SU-DHL-6 (cell line): ENCODE results near the gene HNF1B.

Experiments
- H2AFZ ChIP-seq: fragments of 200-600 bp; sonication (generic); 2 replicates; pipeline ENCODE4 v1.6.1; 2014; ENCODE audit warnings: low read depth, mild to moderate bottlenecking, moderate library complexity, mixed read lengths, antibody characterized with exemption, low read length; ENCODE audit not compliant: severe bottlenecking
- H3F3A ChIP-seq: fragments of 200-600 bp; shearing (Covaris generic); 2 replicates; pipeline ENCODE4 v1.6.0; 2016; ENCODE audit warnings: antibody characterized with exemption, mild to moderate bottlenecking; ENCODE audit not compliant: insufficient read depth
- H3K27ac ChIP-seq: fragments of 200-600 bp; sonication (generic); 2 replicates; pipeline ENCODE4 v1.5.1; 2016; ENCODE audit warnings: low read depth, mild to moderate bottlenecking, low read length, moderate library complexity, mixed read lengths
- H3K27me3 ChIP-seq: fragments of 200-600 bp; sonication (generic), shearing (Covaris generic); 2 replicates; pipeline ENCODE4 v1.6.0; 2014; ENCODE audit warnings: mild to moderate bottlenecking, low read length
- H3K36me3 ChIP-seq: fragments of 200-600 bp; sonication (generic); 2 replicates; pipeline ENCODE4 v1.6.1; 2014; ENCODE audit warnings: mild to moderate bottlenecking, low read length, mixed read lengths
- H3K4me2 ChIP-seq: fragments of 300-600, 200-600 bp; shearing (Covaris generic), sonication (generic); 2 replicates; pipeline ENCODE4 v1.6.0; 2014; ENCODE audit warnings: low read length, low read depth, mild to moderate bottlenecking; ENCODE audit not compliant: poor library complexity, severe bottlenecking
- H3K4me3 ChIP-seq: fragments of 200-600 bp; sonication (generic); 2 replicates; pipeline ENCODE4 v1.5.1; 2014; ENCODE audit warnings: antibody characterized with exemption, low read length, mild to moderate bottlenecking, mixed read lengths; ENCODE audit not compliant: insufficient read depth, poor library complexity, severe bottlenecking
- H3K79me2 ChIP-seq: fragments of 200-600 bp; sonication (generic); 2 replicates; pipeline ENCODE4 v1.6.1; 2014; ENCODE audit warnings: mild to moderate bottlenecking, low read length, moderate library complexity; ENCODE audit not compliant: insufficient read depth
- H3K9ac ChIP-seq: fragments of 200-600 bp; sonication (generic); 2 replicates; pipeline ENCODE4 v1.7.0; 2014; ENCODE audit warnings: mild to moderate bottlenecking, low read length
- H3K9me2 ChIP-seq: fragments of 200-600 bp; sonication (generic); replicated peaks from 2 replicates; pipeline ENCODE4 v1.6.1; 2014; ENCODE audit warnings: low read length; ENCODE audit not compliant: insufficient read depth
- H3K9me3 ChIP-seq: fragments of 200-600 bp; sonication (generic); 2 replicates; pipeline ENCODE4 v1.6.1; 2014; ENCODE audit warnings: low read length, mixed read lengths; ENCODE audit not compliant: insufficient read depth
- H4K20me1 ChIP-seq: fragments of 200-600 bp; sonication (generic); 2 replicates; pipeline ENCODE4 v1.6.1; 2014; ENCODE audit warnings: low read depth, mild to moderate bottlenecking, antibody characterized with exemption, low read length, moderate library complexity, mixed read lengths
- CTCF ChIP-seq: fragments of 200-600 bp; sonication (generic); IDR thresholded peaks from one replicate; pipeline ENCODE4 v1.5.1; 2017; ENCODE audit warnings: antibody characterized with exemption, mild to moderate bottlenecking, low read length, moderate library complexity; ENCODE audit not compliant: insufficient read depth, poor library complexity, severe bottlenecking
- EZH2phosphoT487 ChIP-seq: fragments of 200-600 bp; sonication (generic), shearing (Covaris generic); conservative IDR thresholded peaks from 2 replicates; pipeline ENCODE4 v1.6.1; 2018; ENCODE audit warnings: mild to moderate bottlenecking, antibody characterized with exemption, low read length, moderate library complexity, mixed read lengths

The HNF1B gene

GRCh38 chr17:37699285-37699973, 45.4 kb downstream of the HNF1B start:
- Histone ChIP-seq H3K79me2 (no peaks in the 10 kb centered on the region), H3K36me3 (no peaks in the 10 kb centered on the region), H4K20me1 (no peaks in the 10 kb centered on the region), H3F3A (no peaks in the 10 kb centered on the region), H3K27ac (no peak overlapping the region), H2AFZ (no peak overlapping the region), H3K9me2 (no peaks in the 10 kb centered on the region), H3K27me3 (no peaks in the 10 kb centered on the region), H3K9ac (no peak overlapping the region), H3K4me3 (no peak overlapping the region), H3K9me3 (no peaks in the 10 kb centered on the region), H3K4me2 (no peak overlapping the region)
- no peak for TF ChIP-seq EZH2phosphoT487
- TF ChIP-seq CTCF = no peak

- H3K9me2 ChIP-seq = no peaks in the 10 kb centered on the region
- no peak overlapping the region for H3K27ac ChIP-seq
- no peaks in the 10 kb centered on the region for H3K27me3 ChIP-seq
- no peaks in the 10 kb centered on the region for H3K9me3 ChIP-seq
- TF ChIP-seq CTCF (no peak), EZH2phosphoT487 (no peak)
- no peaks in the 10 kb centered on the region for H4K20me1 ChIP-seq
- no peaks in the 10 kb centered on the region for H3F3A ChIP-seq
- no peaks in the 10 kb centered on the region for H3K79me2 ChIP-seq
- H2AFZ ChIP-seq = no peak overlapping the region
- H3K9ac ChIP-seq = no peak overlapping the region
- H3K4me2 ChIP-seq = no peak overlapping the region
- no peak overlapping the region for H3K4me3 ChIP-seq
- H3K36me3 ChIP-seq = no peaks in the 10 kb centered on the region
These were observed 46.0 kb downstream of the HNF1B start for GRCh38 chr17:37698911-37699255.

- Histone ChIP-seq H3K4me3 (no peak overlapping the region), H3K9ac (no peak overlapping the region)
These were observed 46.5 kb downstream of the HNF1B start for GRCh38 chr17:37698132-37698910.

More at GRCh38 chr17:37698132-37698910, 46.5 kb downstream of the HNF1B start:
- no peak overlapping the region for H2AFZ ChIP-seq
- no peak overlapping the region for H3K4me2 ChIP-seq
- H3K36me3 ChIP-seq = no peaks in the 10 kb centered on the region
- H3K27ac ChIP-seq = no peak overlapping the region
- no peaks in the 10 kb centered on the region for H3F3A ChIP-seq
- no peaks in the 10 kb centered on the region for H3K79me2 ChIP-seq
- no peaks in the 10 kb centered on the region for H3K27me3 ChIP-seq
- H3K9me3 ChIP-seq = no peaks in the 10 kb centered on the region
- no peaks in the 10 kb centered on the region for H4K20me1 ChIP-seq
- TF ChIP-seq EZH2phosphoT487 (no peak), CTCF (no peak)
- no peaks in the 10 kb centered on the region for H3K9me2 ChIP-seq
